Measurements from ENCODE around the gene RSPO1. TPM values are rescaled to one million over a fixed set of nuclear protein-coding genes. Genes with fewer than 3 reads are reported as not detected.

Gene RSPO1
- total and polyA plus RNA-seq, 5 donors from 2014 or later, result not detected

GRCh38 chr1:37662031-37662755 lies 27.5 kb upstream of the RSPO1 start:
- Mint-ChIP-seq H3K4me1 (peaks cover 0 to 2% (median 0%) of the 10 kb centered on the region in 4 donors), H3K27ac (no peak overlapping the region), H3K9me3 (peaks cover 0 to 2% (median 0%) of the 10 kb centered on the region in 7 donors), H3K27me3 (peaks cover 5% of the 10 kb centered on the region), H3K36me3 (no peaks in the 10 kb centered on the region), H3K4me3 (no peak overlapping the region)
- ATAC-seq (ENCODE audit: low read depth in 2 of 2), result no peak
- Histone ChIP-seq H3K4me3 (ENCODE audit: low read depth, low read length) (no peak overlapping the region), H3K4me1 (ENCODE audit: control insufficient read depth, insufficient read depth, low read length, poor library complexity, severe bottlenecking) (no peaks in the 10 kb centered on the region), H3K27ac (ENCODE audit: insufficient read depth, low read length, poor library complexity, severe bottlenecking) (no peak overlapping the region), H3K36me3 (ENCODE audit: control insufficient read depth, insufficient read depth, low read length) (no peaks in the 10 kb centered on the region), H3K9me3 (ENCODE audit: control insufficient read depth in 2 of 2, low read length in 2 of 2) (no peaks in the 10 kb centered on the region), H3K27me3 (ENCODE audit: control insufficient read depth, insufficient read depth, low read length) (no peaks in the 10 kb centered on the region)
- DNase-seq, result no peak

- Histone ChIP-seq H3K36me3 (ENCODE audit: control insufficient read depth, insufficient read depth, low read length) (no peaks in the 10 kb centered on the region), H3K4me3 (ENCODE audit: low read depth, low read length) (no peak overlapping the region), H3K9me3 (ENCODE audit: control insufficient read depth in 2 of 2, low read length in 2 of 2) (no peaks in the 10 kb centered on the region), H3K27ac (ENCODE audit: insufficient read depth, low read length, poor library complexity, severe bottlenecking) (no peak overlapping the region), H3K27me3 (ENCODE audit: control insufficient read depth, insufficient read depth, low read length) (no peaks in the 10 kb centered on the region), H3K4me1 (ENCODE audit: control insufficient read depth, insufficient read depth, low read length, poor library complexity, severe bottlenecking) (no peaks in the 10 kb centered on the region)
- Mint-ChIP-seq H3K4me1 (peaks cover 0 to 2% (median 0%) of the 10 kb centered on the region in 4 donors), H3K36me3 (no peaks in the 10 kb centered on the region), H3K27ac (no peak overlapping the region), H3K9me3 (peaks cover 0 to 2% (median 0%) of the 10 kb centered on the region in 7 donors), H3K4me3 (no peak overlapping the region), H3K27me3 (peaks cover 5% of the 10 kb centered on the region)
- DNase-seq, result no peak
- ATAC-seq (ENCODE audit: low read depth in 2 of 2), result no peak
These were observed 26.7 kb upstream of the RSPO1 start for GRCh38 chr1:37661401-37661800.

GRCh38 chr1:37660664-37661063 lies 26.0 kb upstream of the RSPO1 start:
- H3K4me3 ChIP-seq (ENCODE audit: low read depth, low read length), result no peak overlapping the region
- ATAC-seq (ENCODE audit: low read depth in 2 of 2), result no peak

GRCh38 chr1:37658486-37658885 lies 23.8 kb upstream of the RSPO1 start:
- Histone ChIP-seq H3K27me3 (ENCODE audit: control insufficient read depth, insufficient read depth, low read length) (no peaks in the 10 kb centered on the region), H3K4me3 (ENCODE audit: low read depth, low read length) (no peak overlapping the region), H3K27ac (ENCODE audit: insufficient read depth, low read length, poor library complexity, severe bottlenecking) (no peak overlapping the region), H3K4me1 (ENCODE audit: control insufficient read depth, insufficient read depth, low read length, poor library complexity, severe bottlenecking) (no peaks in the 10 kb centered on the region), H3K36me3 (ENCODE audit: control insufficient read depth, insufficient read depth, low read length) (no peaks in the 10 kb centered on the region), H3K9me3 (ENCODE audit: control insufficient read depth in 2 of 2, low read length in 2 of 2) (no peaks in the 10 kb centered on the region)
- DNase-seq (no peak), ATAC-seq (ENCODE audit: low read depth in 2 of 2) (no peak)
- Mint-ChIP-seq H3K27ac (peak overlapping the region in 1 of 3 donors; percentile 52), H3K27me3 (peaks cover 5% of the 10 kb centered on the region), H3K9me3 (peaks cover 0 to 2% (median 0%) of the 10 kb centered on the region in 7 donors), H3K4me3 (no peak overlapping the region), H3K36me3 (no peaks in the 10 kb centered on the region), H3K4me1 (peaks cover 0 to 2% (median 0%) of the 10 kb centered on the region in 4 donors)

More at GRCh38 chr1:37660664-37661063, 26.0 kb upstream of the RSPO1 start:
- H3K27me3 Mint-ChIP-seq, result peaks cover 4% of the 10 kb centered on the region
- H3K9me3 Mint-ChIP-seq, result peaks cover 0 to 2% (median 0%) of the 10 kb centered on the region in 7 donors
- H3K4me1 Mint-ChIP-seq, result peaks cover 0 to 2% (median 0%) of the 10 kb centered on the region in 4 donors
- H3K36me3 Mint-ChIP-seq, result no peaks in the 10 kb centered on the region
- Histone ChIP-seq H3K9me3 (ENCODE audit: control insufficient read depth in 2 of 2, low read length in 2 of 2) (no peaks in the 10 kb centered on the region), H3K27me3 (ENCODE audit: control insufficient read depth, insufficient read depth, low read length) (no peaks in the 10 kb centered on the region), H3K27ac (ENCODE audit: insufficient read depth, low read length, poor library complexity, severe bottlenecking) (no peak overlapping the region), H3K36me3 (ENCODE audit: control insufficient read depth, insufficient read depth, low read length) (no peaks in the 10 kb centered on the region), H3K4me1 (ENCODE audit: control insufficient read depth, insufficient read depth, low read length, poor library complexity, severe bottlenecking) (no peaks in the 10 kb centered on the region)
- DNase-seq, result no peak
- no peak overlapping the region for H3K4me3 Mint-ChIP-seq
- no peak overlapping the region for H3K27ac Mint-ChIP-seq

- H3K36me3 Mint-ChIP-seq, result no peaks in the 10 kb centered on the region
- Histone ChIP-seq H3K27ac (ENCODE audit: insufficient read depth, low read length, poor library complexity, severe bottlenecking) (no peak overlapping the region), H3K4me1 (ENCODE audit: control insufficient read depth, insufficient read depth, low read length, poor library complexity, severe bottlenecking) (no peaks in the 10 kb centered on the region), H3K27me3 (ENCODE audit: control insufficient read depth, insufficient read depth, low read length) (no peaks in the 10 kb centered on the region), H3K4me3 (ENCODE audit: low read depth, low read length) (no peak overlapping the region), H3K36me3 (ENCODE audit: control insufficient read depth, insufficient read depth, low read length) (no peaks in the 10 kb centered on the region), H3K9me3 (ENCODE audit: control insufficient read depth in 2 of 2, low read length in 2 of 2) (no peaks in the 10 kb centered on the region)
- no peak overlapping the region for H3K4me3 Mint-ChIP-seq
- peaks cover 0 to 2% (median 0%) of the 10 kb centered on the region in 4 donors for H3K4me1 Mint-ChIP-seq
- DNase-seq (no peak), ATAC-seq (ENCODE audit: low read depth in 2 of 2) (no peak)
- H3K27me3 Mint-ChIP-seq, result peaks cover 5% of the 10 kb centered on the region
- H3K9me3 Mint-ChIP-seq, result peaks cover 0 to 2% (median 0%) of the 10 kb centered on the region in 7 donors
- peak overlapping the region in 1 of 3 donors; percentile 20 for H3K27ac Mint-ChIP-seq
These were observed 23.1 kb upstream of the RSPO1 start for GRCh38 chr1:37657620-37658412.

- DNase-seq (no peak), ATAC-seq (ENCODE audit: low read depth in 2 of 2) (no peak)
- Mint-ChIP-seq H3K9me3 (peaks cover 0 to 2% (median 0%) of the 10 kb centered on the region in 7 donors), H3K4me1 (peaks cover 0 to 2% (median 0%) of the 10 kb centered on the region in 4 donors), H3K4me3 (no peak overlapping the region), H3K27ac (no peak overlapping the region), H3K27me3 (peaks cover 5% of the 10 kb centered on the region), H3K36me3 (no peaks in the 10 kb centered on the region)
- no peaks in the 10 kb centered on the region for H3K27me3 ChIP-seq (ENCODE audit: control insufficient read depth, insufficient read depth, low read length)
- no peaks in the 10 kb centered on the region for H3K9me3 ChIP-seq (ENCODE audit: control insufficient read depth in 2 of 2, low read length in 2 of 2)
- no peaks in the 10 kb centered on the region for H3K4me1 ChIP-seq (ENCODE audit: control insufficient read depth, insufficient read depth, low read length, poor library complexity, severe bottlenecking)
- H3K4me3 ChIP-seq (ENCODE audit: low read depth, low read length), result no peak overlapping the region
- no peaks in the 10 kb centered on the region for H3K36me3 ChIP-seq (ENCODE audit: control insufficient read depth, insufficient read depth, low read length)
- H3K27ac ChIP-seq (ENCODE audit: insufficient read depth, low read length, poor library complexity, severe bottlenecking), result no peak overlapping the region
These were observed 22.2 kb upstream of the RSPO1 start for GRCh38 chr1:37656881-37657280.

GRCh38 chr1:37656026-37656425 lies 21.3 kb upstream of the RSPO1 start:
- Mint-ChIP-seq H3K27ac (no peak overlapping the region), H3K4me1 (peaks cover 0 to 2% (median 0%) of the 10 kb centered on the region in 4 donors), H3K4me3 (no peak overlapping the region), H3K9me3 (peaks cover 0 to 2% (median 0%) of the 10 kb centered on the region in 7 donors), H3K36me3 (no peaks in the 10 kb centered on the region), H3K27me3 (peaks cover 5% of the 10 kb centered on the region)
- Histone ChIP-seq H3K4me1 (ENCODE audit: control insufficient read depth, insufficient read depth, low read length, poor library complexity, severe bottlenecking) (no peaks in the 10 kb centered on the region), H3K36me3 (ENCODE audit: control insufficient read depth, insufficient read depth, low read length) (no peaks in the 10 kb centered on the region), H3K27ac (ENCODE audit: insufficient read depth, low read length, poor library complexity, severe bottlenecking) (no peak overlapping the region), H3K9me3 (ENCODE audit: control insufficient read depth in 2 of 2, low read length in 2 of 2) (no peaks in the 10 kb centered on the region), H3K4me3 (ENCODE audit: low read depth, low read length) (no peak overlapping the region), H3K27me3 (ENCODE audit: control insufficient read depth, insufficient read depth, low read length) (no peaks in the 10 kb centered on the region)
- no peak for ATAC-seq (ENCODE audit: low read depth in 2 of 2)
- no peak for DNase-seq
